CD4-positive, alpha-beta T cell treated with Interleukin-21 for 1 hour (primary cell): ENCODE results near the gene TLE1.
"Not testable (repeated sequence)": the region's sequence is repeated elsewhere in the genome, so short reads cannot be mapped to it uniquely, and the experiment has no call there.

Source experiments
- DNase-seq: peaks from one replicate; pipeline ENCODE4 v3.0.0-alpha.2; 2020

TLE1 gene

DNA sequence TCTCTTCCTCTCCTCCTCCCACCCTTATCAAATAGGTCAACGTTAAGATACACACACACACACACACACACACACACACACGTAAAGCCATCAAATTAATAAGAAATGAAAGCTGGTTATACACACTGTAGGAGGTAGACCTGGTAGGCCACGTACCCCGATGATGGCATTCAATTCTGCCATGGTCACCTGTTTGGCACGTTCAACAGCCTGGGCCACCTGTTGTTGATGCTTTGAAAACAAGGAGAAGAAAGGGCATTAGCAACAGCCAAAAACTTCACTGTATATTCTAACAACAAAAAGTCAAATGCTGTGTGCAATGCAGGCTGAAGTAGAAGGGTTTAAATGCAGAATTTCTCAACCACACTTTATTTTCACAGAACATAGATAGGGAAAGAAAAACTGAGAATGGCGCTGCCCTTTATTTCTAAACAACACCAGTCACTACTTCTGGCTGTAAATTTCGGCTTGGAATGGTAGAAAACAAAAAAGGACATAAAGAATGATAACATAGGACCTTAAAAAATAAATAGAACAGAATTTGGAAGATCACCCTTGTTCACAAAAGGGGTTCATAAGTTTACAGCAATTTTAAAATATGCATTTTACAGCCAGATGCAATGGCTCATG is 37.2 kb downstream of the TLE1 start:
- no peak for DNase-seq

DNA sequence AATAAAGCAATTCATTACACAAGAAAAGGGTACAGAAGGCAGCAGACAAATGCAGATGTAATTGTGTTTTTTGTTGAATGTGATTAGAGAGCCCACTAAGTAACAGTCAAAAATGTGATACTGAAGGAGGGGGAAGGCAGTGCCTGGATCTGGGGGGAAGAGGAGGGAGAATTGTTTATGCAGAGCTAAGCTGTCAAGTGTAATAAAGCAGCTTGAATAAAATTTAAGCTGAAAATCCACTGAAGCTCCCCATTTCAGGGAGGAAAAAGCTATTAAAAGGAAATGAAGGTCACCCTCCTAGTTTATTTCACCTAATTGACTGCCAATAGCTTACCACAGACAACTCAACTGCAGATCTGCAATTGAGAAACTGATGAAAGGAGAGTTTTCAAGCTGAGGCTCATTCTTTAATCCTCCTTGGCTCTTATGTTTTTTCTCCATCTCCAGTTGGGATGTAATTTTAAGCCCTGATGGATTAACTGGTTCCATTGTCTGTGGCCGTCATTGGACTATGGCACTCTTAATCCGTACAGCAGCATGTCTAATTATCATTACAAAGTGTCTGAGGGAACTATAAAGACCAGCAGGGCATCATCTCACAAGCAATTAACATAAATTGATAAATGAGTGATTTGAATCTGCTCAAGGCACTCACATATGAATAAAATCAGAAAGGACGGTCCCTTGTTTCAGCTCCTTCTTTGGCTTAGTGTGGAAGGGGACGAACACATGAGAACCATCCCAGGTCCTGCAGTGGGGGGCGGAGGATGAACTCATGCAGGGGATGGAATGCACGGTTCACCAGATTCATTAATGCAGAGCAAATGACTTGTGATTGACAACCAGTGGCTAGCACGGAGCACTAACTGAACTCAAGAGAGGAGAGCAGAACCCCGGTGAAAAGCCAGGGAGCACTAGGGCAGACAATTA is 38.5 kb downstream of the TLE1 start:
- no peak for DNase-seq

GRCh38 chr9:81649475-81650240 is 39.7 kb downstream of the TLE1 start:
- DNase-seq: no peak

DNA sequence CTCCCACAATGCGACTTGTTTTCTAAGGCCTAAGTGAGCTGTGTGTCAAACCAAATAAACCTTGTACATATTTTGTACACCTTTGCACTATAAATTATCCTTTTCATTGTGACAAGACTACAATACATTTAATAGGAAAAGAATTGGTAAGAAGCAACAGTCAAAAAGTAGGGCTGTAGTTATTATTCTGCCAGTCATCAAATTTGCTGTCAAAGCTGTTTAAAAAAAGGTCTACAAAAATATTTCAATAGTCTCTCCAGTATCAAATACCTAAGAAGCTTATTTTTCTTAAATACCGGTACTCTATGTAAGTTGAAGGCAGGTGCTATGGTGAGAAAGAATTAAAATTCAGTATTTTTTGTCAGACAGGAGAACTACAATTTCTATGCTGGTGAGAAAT is 40.5 kb downstream of the TLE1 start:
- DNase-seq: no peak

GRCh38 chr9:81646337-81646736 is 43.0 kb downstream of the TLE1 start:
- DNase-seq: no peak

GRCh38 chr9:81644513-81644912 is 44.8 kb downstream of the TLE1 start:
- not testable (repeated sequence) for DNase-seq

- DNase-seq: no peak
These were observed 52.1 kb downstream of the TLE1 start for GRCh38 chr9:81637276-81637675.

DNA sequence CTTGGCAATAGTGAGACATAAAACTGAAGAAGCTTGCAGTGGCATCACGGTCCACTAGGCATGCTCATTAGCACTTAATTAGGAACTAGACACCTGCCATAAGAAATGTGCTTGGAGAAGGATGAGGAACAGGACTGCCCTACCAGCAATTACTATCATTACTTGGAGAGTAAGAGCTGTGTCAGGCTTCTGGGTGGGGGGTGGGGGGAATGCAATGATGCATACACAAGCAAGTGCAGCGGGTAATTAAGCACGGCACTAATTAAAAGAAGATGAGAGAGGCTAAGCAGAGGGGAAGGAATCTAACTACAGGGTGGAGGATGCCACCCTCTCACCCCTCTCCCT is 53.1 kb downstream of the TLE1 start:
- no peak for DNase-seq

GRCh38 chr9:81635521-81636254 is 53.7 kb downstream of the TLE1 start:
- DNase-seq: no peak

DNA sequence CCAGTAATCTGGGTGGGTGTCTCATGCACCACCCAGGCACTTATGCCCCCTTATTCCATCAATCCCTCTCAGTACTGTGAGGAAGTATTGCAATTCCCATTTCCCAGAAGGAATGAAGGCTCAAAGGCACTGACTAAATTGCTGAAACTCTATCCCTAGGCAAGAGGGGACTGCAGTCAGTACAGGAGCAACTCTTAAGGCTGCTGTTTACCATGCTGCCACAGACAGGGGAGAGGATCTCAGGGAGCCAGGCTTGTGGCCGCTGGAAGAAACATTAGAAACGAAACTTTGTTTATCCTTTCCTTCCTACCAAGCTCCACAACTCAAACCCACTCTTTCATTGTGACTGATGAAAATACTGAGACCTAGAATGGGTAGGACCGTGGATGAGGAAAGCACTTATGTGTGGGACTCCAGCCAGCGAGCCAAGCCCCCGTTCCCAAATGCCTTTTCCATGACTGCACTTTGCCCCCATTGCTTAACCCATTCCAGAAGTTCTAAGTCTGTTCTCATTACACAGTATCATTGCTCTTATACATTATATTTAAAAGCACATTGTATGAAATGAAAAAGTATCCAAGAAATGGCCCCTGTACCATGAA is 54.3 kb downstream of the TLE1 start:
- no peak for DNase-seq

DNA sequence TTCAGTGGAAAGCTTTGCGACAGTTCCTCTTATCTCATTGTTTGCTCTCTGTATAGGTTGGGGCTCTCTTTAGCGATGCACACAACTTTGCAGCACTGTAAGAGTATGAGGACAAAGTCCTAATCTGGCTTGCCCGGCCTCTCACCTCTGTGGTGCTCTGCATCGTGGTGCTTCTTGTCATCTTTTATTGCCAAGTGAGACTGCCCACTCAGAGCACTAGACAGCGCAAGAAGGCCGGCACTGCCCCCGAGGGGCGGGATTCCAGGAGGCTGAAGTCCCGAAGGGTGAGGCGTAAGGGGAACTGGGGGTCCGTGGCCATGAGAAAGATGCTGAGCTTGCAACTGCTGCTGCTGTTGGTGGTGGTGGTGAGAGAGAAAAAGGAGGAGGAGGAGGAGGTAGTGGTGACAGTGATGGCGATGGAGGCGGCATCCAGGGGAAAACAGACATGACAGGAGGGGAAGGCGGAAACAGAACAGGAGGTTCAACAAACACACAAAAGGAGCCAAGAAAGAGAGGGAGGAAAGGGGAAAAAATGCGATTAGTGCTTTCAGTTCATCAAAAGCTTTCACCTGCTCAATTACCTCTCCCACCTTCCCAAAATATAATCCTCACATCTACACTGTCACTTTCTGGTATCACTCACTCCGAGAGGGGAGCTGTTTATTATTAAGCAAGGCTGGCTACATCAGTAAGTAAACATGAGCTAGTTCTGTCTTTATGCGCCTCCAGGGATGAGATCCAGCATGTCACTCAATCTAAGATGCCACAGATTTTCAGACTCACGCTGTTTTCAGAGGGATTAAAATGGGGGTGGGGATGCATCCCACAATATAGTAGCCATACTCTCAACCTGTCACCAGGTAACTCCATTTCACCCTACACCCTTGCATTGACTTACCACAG is 55.1 kb downstream of the TLE1 start:
- DNase-seq: no peak

DNA sequence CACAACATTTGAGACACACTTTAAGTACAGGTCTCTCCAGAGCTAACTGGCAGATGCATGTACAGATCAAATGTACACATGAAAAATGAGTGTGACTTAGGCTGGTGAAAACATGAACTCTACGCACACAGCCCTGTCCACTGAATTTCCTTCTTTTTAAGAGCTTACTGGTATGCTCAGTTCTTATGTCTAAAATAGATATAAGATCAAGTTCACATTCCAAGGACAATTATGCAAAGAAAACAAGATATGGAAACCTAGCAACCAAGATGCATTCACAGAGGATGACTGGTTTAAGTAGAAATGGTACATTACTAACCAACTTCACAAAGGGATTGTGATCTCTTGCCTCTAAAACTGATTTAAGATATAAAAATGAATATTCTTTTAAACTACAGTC is 56.7 kb downstream of the TLE1 start:
- no peak for DNase-seq

DNA sequence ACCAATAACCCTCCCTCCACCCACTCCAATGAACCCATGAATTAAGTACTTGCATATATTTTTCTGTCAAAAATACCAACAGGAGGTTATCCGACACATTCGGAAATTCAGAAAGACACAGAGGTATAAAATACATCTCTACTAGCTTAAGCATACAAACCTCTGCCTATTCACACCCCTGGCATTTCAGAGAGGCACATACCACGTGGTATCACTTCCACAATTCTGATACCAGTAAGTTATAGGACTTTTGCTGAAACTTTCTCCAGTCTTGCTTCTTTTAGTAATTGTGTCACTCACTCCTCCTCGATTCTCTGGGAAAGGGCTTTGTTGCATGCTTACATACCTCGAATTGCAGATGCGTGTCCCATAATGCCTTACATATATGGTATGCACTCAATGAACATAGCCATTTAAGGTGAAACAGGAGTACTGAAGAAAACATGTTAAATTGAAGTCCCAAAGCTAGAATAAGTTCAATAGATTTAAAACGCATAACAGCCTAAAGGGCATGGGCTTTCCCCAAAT is 58.1 kb downstream of the TLE1 start:
- no peak for DNase-seq

GRCh38 chr9:81629440-81629839 is 59.9 kb downstream of the TLE1 start:
- DNase-seq: no peak

DNA sequence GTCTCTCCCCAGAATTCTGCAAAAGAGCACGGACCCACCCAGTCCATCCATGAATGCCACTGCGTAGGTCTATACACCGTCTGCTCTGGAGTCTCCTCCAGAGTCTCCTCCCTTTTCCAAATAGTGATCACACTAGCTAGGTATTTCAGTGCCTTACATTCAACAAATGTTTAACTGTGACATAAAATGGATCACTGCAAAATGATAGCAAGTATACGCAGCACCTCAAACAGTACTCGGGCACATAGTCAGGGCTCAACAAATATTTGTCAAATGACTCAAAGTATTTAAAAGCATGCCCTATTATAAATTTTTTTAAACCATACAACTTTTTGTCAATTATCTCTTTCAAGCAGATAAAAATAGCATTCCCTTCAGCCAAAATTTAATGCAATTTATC is 60.5 kb downstream of the TLE1 start:
- DNase-seq: no peak

GRCh38 chr9:81627481-81627880 is 61.9 kb downstream of the TLE1 start:
- DNase-seq: no peak

DNA sequence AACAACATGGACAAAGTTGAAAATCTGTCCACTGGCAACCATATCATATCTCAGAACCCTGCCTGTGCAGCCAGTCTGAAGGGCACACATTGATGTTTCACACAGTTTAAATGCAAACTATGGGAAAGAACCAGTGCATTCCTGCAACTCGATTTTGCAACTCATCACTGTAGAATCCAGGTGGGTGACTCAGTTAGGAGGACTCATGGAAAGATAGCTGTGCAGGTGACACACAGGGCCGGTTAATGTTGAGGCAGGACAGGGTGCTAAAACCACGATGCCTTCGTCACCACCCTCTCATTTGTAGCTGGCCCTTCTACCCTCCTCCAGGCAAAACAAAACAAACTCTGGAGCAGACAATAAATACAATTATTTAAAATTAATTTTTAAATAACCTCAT is 62.8 kb downstream of the TLE1 start:
- DNase-seq: no peak

DNA sequence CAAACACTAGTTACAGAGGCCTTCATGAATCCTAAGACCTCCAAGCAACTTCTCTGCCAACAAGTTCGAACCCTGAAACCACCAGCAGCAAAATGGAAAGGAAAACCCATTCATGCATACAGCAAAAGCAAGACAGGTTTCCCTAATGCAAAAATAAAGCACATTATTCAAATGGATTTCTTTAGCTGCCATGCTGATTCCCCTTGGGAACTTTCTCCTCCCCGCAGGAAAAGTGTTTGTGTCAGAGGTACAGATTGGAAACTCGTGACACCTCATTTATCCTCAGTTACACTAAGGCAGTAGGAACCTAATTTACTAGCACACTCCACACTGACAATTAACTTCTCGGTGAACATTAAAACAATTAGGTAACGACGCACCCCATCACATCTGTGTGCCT is 63.4 kb downstream of the TLE1 start:
- DNase-seq: no peak

DNA sequence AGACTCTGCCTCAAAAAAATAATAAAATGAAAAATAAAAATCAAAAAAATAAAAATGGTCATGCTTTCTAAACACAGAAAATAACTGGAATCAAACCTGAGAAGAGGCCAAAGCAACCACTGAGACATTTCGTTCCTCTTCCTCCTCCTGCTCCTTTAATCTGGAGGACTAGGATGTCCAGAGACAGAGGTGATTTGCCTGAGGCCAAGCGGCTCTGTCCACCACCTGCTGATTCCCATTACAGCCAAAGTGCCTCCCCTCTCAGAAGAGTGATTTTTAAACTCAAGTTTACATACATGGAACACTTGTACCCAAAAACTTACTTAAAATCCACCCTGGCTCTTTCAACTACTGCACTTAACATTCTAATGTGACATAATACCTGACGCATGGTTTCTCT is 65.6 kb downstream of the TLE1 start:
- DNase-seq: no peak

- DNase-seq: no peak
These were observed 66.7 kb downstream of the TLE1 start for GRCh38 chr9:81622471-81623255.
